ENCODE results near the gene HS6ST3. TPM values are rescaled to one million over a fixed set of nuclear protein-coding genes. Genes with fewer than 3 reads are reported as not detected.

HS6ST3 gene
- total RNA-seq, 1 donor from 2014 or later = 4.7 TPM

GRCh38 chr13:96449920-96450319 is 360.0 kb downstream of the HS6ST3 start:
- H3K36me3 Mint-ChIP-seq = peaks cover 5% of the 10 kb centered on the region
- DNase-seq (ENCODE audit: extremely low spot score, unreplicated experiment) = no peak
- H3K27me3 Mint-ChIP-seq = no peaks in the 10 kb centered on the region
- no peak for TF ChIP-seq CTCF (conservative IDR thresholded peaks at IDR 0.05)
- no peaks in the 10 kb centered on the region for H3K9me3 Mint-ChIP-seq
- H3K4me1 Mint-ChIP-seq (ENCODE audit: unreplicated experiment) = peaks cover 5% of the 10 kb centered on the region
- H3K4me3 Mint-ChIP-seq = no peak overlapping the region
- H3K27ac Mint-ChIP-seq = no peak overlapping the region

GRCh38 chr13:96450326-96451020 is 360.6 kb downstream of the HS6ST3 start:
- Mint-ChIP-seq H3K27ac (no peak overlapping the region), H3K27me3 (no peaks in the 10 kb centered on the region), H3K4me3 (no peak overlapping the region)

GRCh38 chr13:96454466-96454865 is 364.6 kb downstream of the HS6ST3 start:
- Mint-ChIP-seq H3K4me1 (ENCODE audit: unreplicated experiment) (no peaks in the 10 kb centered on the region), H3K27ac (no peak overlapping the region), H3K36me3 (no peaks in the 10 kb centered on the region)

More at GRCh38 chr13:96450326-96451020, 360.6 kb downstream of the HS6ST3 start:
- no peak for DNase-seq (ENCODE audit: extremely low spot score, unreplicated experiment)
- no peak for TF ChIP-seq CTCF (conservative IDR thresholded peaks at IDR 0.05)
- H3K36me3 Mint-ChIP-seq = peaks cover 5% of the 10 kb centered on the region
- H3K9me3 Mint-ChIP-seq = no peaks in the 10 kb centered on the region
- peaks cover 5% of the 10 kb centered on the region for H3K4me1 Mint-ChIP-seq (ENCODE audit: unreplicated experiment)

GRCh38 chr13:96460609-96461008 is 370.7 kb downstream of the HS6ST3 start:
- peaks cover 7% of the 10 kb centered on the region for H3K4me1 Mint-ChIP-seq (ENCODE audit: unreplicated experiment)
- no peaks in the 10 kb centered on the region for H3K27me3 Mint-ChIP-seq
- TF ChIP-seq CTCF (conservative IDR thresholded peaks at IDR 0.05) = no peak
- DNase-seq (ENCODE audit: extremely low spot score, unreplicated experiment) = no peak
- no peak overlapping the region for H3K4me3 Mint-ChIP-seq
- no peaks in the 10 kb centered on the region for H3K9me3 Mint-ChIP-seq
- H3K36me3 Mint-ChIP-seq = no peaks in the 10 kb centered on the region
- no peak overlapping the region for H3K27ac Mint-ChIP-seq

More at GRCh38 chr13:96454466-96454865, 364.6 kb downstream of the HS6ST3 start:
- Mint-ChIP-seq H3K9me3 (no peaks in the 10 kb centered on the region), H3K4me3 (no peak overlapping the region), H3K27me3 (no peaks in the 10 kb centered on the region)
- TF ChIP-seq CTCF (conservative IDR thresholded peaks at IDR 0.05) = no peak
- DNase-seq (ENCODE audit: extremely low spot score, unreplicated experiment) = no peak

- no peaks in the 10 kb centered on the region for H3K9me3 Mint-ChIP-seq
- no peak overlapping the region for H3K4me3 Mint-ChIP-seq
- H3K4me1 Mint-ChIP-seq (ENCODE audit: unreplicated experiment) = peaks cover 10% of the 10 kb centered on the region
- H3K27me3 Mint-ChIP-seq = no peaks in the 10 kb centered on the region
- H3K27ac Mint-ChIP-seq = no peak overlapping the region
- TF ChIP-seq CTCF (conservative IDR thresholded peaks at IDR 0.05) = no peak
- H3K36me3 Mint-ChIP-seq = no peaks in the 10 kb centered on the region
- DNase-seq (ENCODE audit: extremely low spot score, unreplicated experiment) = no peak
Measured at GRCh38 chr13:96473526-96474180, 383.7 kb downstream of the HS6ST3 start.
